ENCODE data around the gene STRN4.

DNA sequence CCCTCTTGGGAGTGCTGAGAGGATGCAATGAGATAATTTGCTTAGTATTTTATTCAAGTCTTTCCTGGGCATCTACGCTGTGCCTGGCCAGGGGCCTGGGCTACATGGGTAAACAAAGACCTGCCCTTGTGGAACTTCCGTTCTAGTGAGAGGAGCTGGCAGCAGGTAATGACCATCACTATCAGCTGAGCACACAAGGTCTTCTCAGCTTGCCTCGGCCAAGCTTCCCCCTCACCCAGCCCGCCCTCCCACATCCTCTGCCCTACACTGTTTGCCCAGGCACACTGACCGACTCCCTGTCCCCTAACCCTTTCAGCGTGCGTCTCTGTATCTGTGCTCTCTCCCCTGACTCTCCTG is 9.0 kb downstream of the STRN4 start:
- TF ChIP-seq, protein P1, sequence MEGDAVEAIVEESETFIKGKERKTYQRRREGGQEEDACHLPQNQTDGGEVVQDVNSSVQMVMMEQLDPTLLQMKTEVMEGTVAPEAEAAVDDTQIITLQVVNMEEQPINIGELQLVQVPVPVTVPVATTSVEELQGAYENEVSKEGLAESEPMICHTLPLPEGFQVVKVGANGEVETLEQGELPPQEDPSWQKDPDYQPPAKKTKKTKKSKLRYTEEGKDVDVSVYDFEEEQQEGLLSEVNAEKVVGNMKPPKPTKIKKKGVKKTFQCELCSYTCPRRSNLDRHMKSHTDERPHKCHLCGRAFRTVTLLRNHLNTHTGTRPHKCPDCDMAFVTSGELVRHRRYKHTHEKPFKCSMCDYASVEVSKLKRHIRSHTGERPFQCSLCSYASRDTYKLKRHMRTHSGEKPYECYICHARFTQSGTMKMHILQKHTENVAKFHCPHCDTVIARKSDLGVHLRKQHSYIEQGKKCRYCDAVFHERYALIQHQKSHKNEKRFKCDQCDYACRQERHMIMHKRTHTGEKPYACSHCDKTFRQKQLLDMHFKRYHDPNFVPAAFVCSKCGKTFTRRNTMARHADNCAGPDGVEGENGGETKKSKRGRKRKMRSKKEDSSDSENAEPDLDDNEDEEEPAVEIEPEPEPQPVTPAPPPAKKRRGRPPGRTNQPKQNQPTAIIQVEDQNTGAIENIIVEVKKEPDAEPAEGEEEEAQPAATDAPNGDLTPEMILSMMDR (IDR thresholded peaks at IDR 0.05), result no peak
- TF ChIP-seq POLR2AphosphoS5 (IDR thresholded peaks at IDR 0.05) (no peak), POLR2A (IDR thresholded peaks at IDR 0.05) (no peak)
